ENCODE measurements around the gene PCYT2.

Gene PCYT2

DNA sequence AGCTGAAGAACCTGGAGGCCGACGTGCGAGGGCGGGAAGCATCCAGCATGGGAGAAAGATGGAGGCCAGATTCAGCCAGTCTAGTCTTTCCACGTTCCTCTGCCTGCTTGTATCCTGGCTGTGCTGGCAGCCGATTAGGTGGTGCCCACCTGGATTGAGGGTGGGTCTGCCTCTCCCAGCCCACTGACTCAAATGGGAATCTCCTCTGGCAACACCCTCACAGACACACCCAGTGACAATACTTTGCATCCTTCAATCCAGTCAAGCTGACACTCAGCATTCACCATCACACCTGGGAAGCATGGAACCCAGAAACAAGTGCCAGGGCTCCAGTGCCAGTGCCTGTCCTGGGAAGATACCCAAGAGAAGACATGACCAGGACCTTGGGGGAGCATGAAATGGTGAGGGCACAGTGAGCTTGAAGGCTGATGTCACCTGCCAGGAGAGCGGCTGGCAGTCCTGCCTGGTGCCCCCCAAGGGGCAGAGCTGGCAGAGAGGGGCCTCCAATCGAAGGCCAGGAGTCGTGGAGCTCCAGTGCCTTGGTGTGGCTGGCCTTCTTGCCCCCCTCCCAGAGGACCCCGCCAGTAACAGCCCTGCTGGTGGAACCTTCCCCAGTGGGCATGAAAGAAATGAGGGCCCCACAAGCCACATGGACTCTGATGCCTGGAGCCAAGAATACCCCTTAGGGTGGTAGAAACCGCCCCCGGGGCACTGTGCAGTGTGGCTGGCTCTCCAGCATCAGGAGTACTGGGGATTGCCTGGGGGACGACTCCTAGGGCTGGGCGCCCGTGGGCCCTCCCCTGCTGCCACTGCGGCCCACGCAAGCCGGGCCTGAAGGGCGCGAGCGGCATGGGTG is 9.8 kb downstream of the PCYT2 start:
- DNase-seq (ENCODE audit: low read depth): no peak
- H3K4me3 ChIP-seq (ENCODE audit: low read depth, low read length): no peak overlapping the region
- TF ChIP-seq, protein P1, sequence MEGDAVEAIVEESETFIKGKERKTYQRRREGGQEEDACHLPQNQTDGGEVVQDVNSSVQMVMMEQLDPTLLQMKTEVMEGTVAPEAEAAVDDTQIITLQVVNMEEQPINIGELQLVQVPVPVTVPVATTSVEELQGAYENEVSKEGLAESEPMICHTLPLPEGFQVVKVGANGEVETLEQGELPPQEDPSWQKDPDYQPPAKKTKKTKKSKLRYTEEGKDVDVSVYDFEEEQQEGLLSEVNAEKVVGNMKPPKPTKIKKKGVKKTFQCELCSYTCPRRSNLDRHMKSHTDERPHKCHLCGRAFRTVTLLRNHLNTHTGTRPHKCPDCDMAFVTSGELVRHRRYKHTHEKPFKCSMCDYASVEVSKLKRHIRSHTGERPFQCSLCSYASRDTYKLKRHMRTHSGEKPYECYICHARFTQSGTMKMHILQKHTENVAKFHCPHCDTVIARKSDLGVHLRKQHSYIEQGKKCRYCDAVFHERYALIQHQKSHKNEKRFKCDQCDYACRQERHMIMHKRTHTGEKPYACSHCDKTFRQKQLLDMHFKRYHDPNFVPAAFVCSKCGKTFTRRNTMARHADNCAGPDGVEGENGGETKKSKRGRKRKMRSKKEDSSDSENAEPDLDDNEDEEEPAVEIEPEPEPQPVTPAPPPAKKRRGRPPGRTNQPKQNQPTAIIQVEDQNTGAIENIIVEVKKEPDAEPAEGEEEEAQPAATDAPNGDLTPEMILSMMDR (IDR thresholded peaks at IDR 0.05; ENCODE audit: insufficient read depth, low read depth, low read length, missing control alignments): no peak

DNA sequence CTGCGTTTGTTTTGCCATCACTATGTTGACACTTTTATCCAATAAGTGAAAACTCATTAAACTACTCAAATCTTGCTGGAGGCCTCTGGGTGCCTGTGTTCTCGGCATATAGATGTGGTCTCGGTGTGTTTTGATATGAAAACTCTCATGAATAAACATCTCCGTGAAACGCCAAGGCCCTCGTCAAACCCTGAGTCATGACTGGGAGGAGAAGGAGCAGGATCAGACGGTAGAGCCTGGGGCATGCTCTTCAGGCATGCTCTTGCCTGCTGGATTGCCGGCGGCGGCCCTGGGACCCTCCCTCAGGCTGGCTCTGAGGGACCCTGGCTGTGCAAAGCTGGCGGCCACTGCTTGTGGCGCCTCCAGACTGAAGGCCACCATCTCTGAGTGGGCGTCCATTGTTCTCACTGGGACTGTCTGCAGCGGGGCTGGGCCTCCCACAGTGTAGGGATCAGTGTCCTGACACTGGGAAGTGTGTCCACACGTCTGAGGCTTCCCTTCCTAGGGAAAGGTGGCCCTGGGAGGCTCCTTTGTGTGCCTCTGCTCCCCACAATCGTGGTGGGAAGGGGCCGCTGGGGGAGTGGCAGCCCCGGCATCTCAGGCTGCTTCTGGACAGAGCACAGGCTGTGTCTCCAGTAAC is 10.9 kb downstream of the PCYT2 start:
- DNase-seq (ENCODE audit: low read depth): no peak
- TF ChIP-seq, protein P1 (IDR thresholded peaks at IDR 0.05; ENCODE audit: insufficient read depth, low read depth, low read length, missing control alignments): no peak
- H3K4me3 ChIP-seq (ENCODE audit: low read depth, low read length): no peak overlapping the region

DNA sequence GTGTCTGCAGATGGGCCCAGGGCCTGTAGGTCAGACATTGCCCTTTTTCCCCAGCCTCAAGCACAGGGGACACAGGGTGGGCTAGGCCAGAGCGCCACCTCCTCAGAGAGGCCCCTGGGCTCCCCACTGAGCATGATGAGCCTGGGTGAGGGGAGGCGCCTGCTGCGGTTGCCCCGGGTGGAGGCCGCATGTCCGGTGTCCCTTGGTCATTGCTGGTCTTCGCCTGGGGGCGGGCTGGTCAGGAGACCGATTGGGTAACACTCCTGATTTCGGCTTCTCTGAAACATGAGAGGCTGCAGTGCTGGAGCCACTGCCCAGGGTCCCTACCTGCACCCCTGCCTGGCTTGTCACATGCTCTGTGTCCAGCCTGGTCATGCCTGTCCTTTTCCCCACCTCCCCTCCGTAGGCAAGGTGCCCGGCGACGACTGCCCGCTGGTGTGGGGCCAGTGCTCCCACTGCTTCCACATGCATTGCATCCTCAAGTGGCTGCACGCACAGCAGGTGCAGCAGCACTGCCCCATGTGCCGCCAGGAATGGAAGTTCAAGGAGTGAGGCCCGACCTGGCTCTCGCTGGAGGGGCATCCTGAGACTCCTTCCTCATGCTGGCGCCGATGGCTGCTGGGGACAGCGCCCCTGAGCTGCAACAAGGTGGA is 11.6 kb downstream of the PCYT2 start:
- TF ChIP-seq, protein P1 (IDR thresholded peaks at IDR 0.05; ENCODE audit: insufficient read depth, low read depth, low read length, missing control alignments): no peak
- no peak for DNase-seq (ENCODE audit: low read depth)
- no peak overlapping the region for H3K4me3 ChIP-seq (ENCODE audit: low read depth, low read length)

DNA sequence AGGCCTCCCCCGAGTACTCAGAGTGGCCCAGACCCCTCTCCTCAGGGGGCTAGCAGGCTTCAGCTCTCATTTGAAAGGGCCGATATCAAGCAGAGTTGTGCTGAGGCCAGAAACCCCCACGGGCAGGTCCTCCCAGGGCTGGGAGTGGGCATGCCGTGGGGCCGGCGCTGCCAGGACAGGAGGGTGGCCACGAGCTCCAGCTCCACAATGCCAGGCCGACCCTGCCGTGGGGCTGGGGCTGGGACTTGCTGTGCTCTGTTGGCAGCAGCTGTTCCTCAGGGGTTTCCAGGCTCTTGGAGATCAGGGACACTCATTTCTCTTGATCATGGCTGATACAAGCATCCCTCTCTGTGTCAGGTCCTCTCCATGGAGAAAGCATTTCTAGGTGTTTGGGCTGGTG is 12.3 kb downstream of the PCYT2 start:
- H3K4me3 ChIP-seq (ENCODE audit: low read depth, low read length): no peak overlapping the region
- no peak for DNase-seq (ENCODE audit: low read depth)
- TF ChIP-seq, protein P1 (IDR thresholded peaks at IDR 0.05; ENCODE audit: insufficient read depth, low read depth, low read length, missing control alignments): no peak

DNA sequence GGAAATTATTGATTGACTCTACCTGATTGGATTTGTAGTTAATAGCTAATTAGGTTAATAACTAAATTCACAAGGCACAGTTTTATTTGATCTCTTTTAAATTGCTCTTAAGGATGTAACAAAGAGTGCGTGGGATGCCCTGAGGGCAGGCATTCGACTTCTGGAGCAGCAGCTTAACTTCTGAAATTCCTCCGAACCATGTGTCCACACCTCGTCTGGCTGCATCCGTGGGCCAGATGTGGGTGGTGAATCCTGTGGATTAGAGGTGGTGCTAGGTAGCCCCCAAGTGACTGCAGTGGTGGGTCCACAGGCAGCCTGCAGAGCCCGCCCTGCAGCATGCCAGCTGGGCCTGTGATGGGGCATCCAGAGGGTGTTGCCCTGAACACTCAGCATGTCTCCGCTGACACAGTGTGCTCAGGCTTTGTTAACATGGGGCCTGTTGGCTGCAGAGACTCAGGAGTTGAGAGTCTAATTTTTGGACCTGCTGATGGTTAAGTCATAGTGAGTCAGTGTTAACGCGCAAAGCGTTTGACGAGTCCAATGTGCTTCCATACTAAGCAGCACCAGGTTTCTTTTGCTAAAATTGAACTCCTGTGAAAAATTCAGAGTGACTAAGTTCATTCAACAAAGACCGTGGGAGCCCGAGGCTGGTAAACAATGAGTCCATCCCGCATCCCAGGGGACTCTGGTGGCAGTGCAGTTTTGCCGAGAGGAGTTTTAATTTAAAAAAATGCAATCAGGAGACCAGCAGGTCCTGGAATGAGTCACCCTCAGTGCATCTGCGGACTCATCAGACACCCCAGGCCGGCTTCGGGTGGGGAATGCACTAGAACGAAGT is 13.0 kb downstream of the PCYT2 start:
- no peak overlapping the region for H3K4me3 ChIP-seq (ENCODE audit: low read depth, low read length)
- DNase-seq (ENCODE audit: low read depth): no peak
- TF ChIP-seq, protein P1 (IDR thresholded peaks at IDR 0.05; ENCODE audit: insufficient read depth, low read depth, low read length, missing control alignments): no peak

DNA sequence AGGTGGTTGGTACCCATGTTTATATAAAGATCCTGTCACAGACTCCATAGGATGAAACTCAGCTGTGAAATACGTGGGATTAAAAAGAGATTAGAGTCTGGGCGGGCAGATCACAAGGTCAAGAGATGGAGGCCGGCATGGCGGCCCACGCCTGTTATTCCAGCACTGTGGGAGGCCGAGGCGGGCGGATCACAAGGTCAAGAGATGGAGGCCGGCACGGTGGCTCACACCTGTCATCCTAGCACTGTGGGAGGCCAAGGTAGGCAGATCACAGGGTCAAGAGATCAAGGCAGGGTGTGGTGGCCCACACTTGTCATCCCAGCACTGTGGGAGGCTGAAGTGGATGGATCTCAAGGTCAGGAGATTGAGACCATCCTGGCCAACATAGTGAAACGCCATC is 15.8 kb downstream of the PCYT2 start:
- TF ChIP-seq, protein P1 (IDR thresholded peaks at IDR 0.05; ENCODE audit: insufficient read depth, low read depth, low read length, missing control alignments): no peak
- no peak overlapping the region for H3K4me3 ChIP-seq (ENCODE audit: low read depth, low read length)
- DNase-seq (ENCODE audit: low read depth): no peak

Measured in GM12865 (cell line).